Astrocyte (in vitro differentiated cells and primary cell): Measurements from ENCODE around the gene SERPINF2. TPM values are rescaled to one million over a fixed set of nuclear protein-coding genes. Genes with fewer than 3 reads are reported as not detected.

Source experiments
- DNase-seq: peaks from one replicate; pipeline ENCODE4 v3.0.0-alpha.2; 2010; ENCODE audit warnings: low read depth
- FAIRE-seq: peaks from 2 replicates; lab custom pipeline; 2011; peaks lifted over from hg19 to GRCh38; lab: Jason Lieb, UNC
- H2AFZ ChIP-seq: 2 replicates; pipeline ENCODE4 v1.6.0; 2012; ENCODE audit warnings: low read depth, low read length, inconsistent platforms
- H3K27ac ChIP-seq: 2 replicates; pipeline ENCODE4 v1.5.1; 2011; ENCODE audit warnings: low read depth, low read length, inconsistent platforms
- H3K27me3 ChIP-seq: 2 replicates; pipeline ENCODE4 v1.6.0; 2011; ENCODE audit warnings: low read length, inconsistent platforms; ENCODE audit not compliant: insufficient read depth
- H3K36me3 ChIP-seq: 2 replicates; pipeline ENCODE4 v1.5.1; 2011; ENCODE audit warnings: low read length, inconsistent platforms; ENCODE audit not compliant: insufficient read depth
- H3K4me1 ChIP-seq: 2 replicates; pipeline ENCODE4 v1.5.1; 2011; ENCODE audit warnings: low read length, inconsistent platforms; ENCODE audit not compliant: insufficient read depth
- H3K4me2 ChIP-seq: 2 replicates; pipeline ENCODE4 v1.6.0; 2012; ENCODE audit warnings: low read length, inconsistent platforms
- H3K4me3 ChIP-seq: 2 replicates; pipeline ENCODE4 v1.5.1; 2011; ENCODE audit warnings: low read depth, mild to moderate bottlenecking, low read length, inconsistent platforms; ENCODE audit not compliant: insufficient read depth
- H3K79me2 ChIP-seq: 2 replicates; pipeline ENCODE4 v1.6.0; 2012; ENCODE audit warnings: mild to moderate bottlenecking, low read length, inconsistent platforms; ENCODE audit not compliant: insufficient read depth
- H3K9ac ChIP-seq: 2 replicates; pipeline ENCODE4 v1.6.0; 2012; ENCODE audit warnings: mild to moderate bottlenecking, low read length, inconsistent platforms
- H3K9me3 ChIP-seq: 2 replicates; pipeline ENCODE4 v1.5.1; 2012; ENCODE audit warnings: low read depth, mild to moderate bottlenecking, low read length, inconsistent platforms; ENCODE audit not compliant: insufficient read depth
- H4K20me1 ChIP-seq: 2 replicates; pipeline ENCODE4 v1.6.0; 2012; ENCODE audit warnings: low read length, inconsistent platforms; ENCODE audit not compliant: insufficient read depth
- H3K27ac Mint-ChIP-seq: one replicate; pipeline ENCODE4 v1.8.0; 2021; ENCODE audit warnings: mild to moderate bottlenecking, mixed read lengths; ENCODE audit not compliant: unreplicated experiment
- H3K27me3 Mint-ChIP-seq: one replicate; pipeline ENCODE4 v1.8.0; 2021; ENCODE audit warnings: low read depth, mixed read lengths; ENCODE audit not compliant: unreplicated experiment
- H3K36me3 Mint-ChIP-seq: one replicate; pipeline ENCODE4 v1.8.0; 2021; ENCODE audit warnings: low read depth, mixed read lengths; ENCODE audit not compliant: unreplicated experiment
- H3K4me1 Mint-ChIP-seq: one replicate; pipeline ENCODE4 v1.8.0; 2021; ENCODE audit warnings: low read depth, mixed read lengths; ENCODE audit not compliant: unreplicated experiment
- H3K4me3 Mint-ChIP-seq: one replicate; pipeline ENCODE4 v1.8.0; 2021; ENCODE audit warnings: mild to moderate bottlenecking, moderate library complexity, mixed read lengths; ENCODE audit not compliant: unreplicated experiment
- H3K9me3 Mint-ChIP-seq: one replicate; pipeline ENCODE4 v1.8.0; 2021; ENCODE audit warnings: mild to moderate bottlenecking, mixed read lengths; ENCODE audit not compliant: unreplicated experiment
- CTCF ChIP-seq: IDR thresholded peaks from 2 replicates; pipeline ENCODE4 v1.5.1; 2011; ENCODE audit warnings: low read depth, mild to moderate bottlenecking, inconsistent platforms, low read length, moderate library complexity; ENCODE audit not compliant: insufficient read depth
- EZH2 ChIP-seq: IDR thresholded peaks from 2 replicates; pipeline ENCODE4 v1.6.1; 2012; ENCODE audit warnings: mild to moderate bottlenecking, low read length, inconsistent platforms; ENCODE audit not compliant: insufficient read depth
- total RNA-seq: library from RNA; stranded (reverse); gene quantifications from 2 replicates; pipeline ENCODE4 v1.2.1, GENCODE V29; 2021

Gene SERPINF2
- total RNA-seq, 1 donor from 2014 or later: 0.11 TPM

GRCh38 chr17:1800240-1800639 lies 57.6 kb downstream of the SERPINF2 start:
- H3K79me2 ChIP-seq: no peaks in the 10 kb centered on the region
- no peaks in the 10 kb centered on the region for H3K4me1 ChIP-seq
- Mint-ChIP-seq H3K4me1 (peaks cover 2% of the 10 kb centered on the region), H3K36me3 (peaks cover 8% of the 10 kb centered on the region), H3K4me3 (no peak overlapping the region), H3K27me3 (no peaks in the 10 kb centered on the region), H3K27ac (no peak overlapping the region), H3K9me3 (no peaks in the 10 kb centered on the region)
- no peak overlapping the region for H2AFZ ChIP-seq
- DNase-seq (no peak), FAIRE-seq (no peak)
- H3K9ac ChIP-seq: no peak overlapping the region
- H3K9me3 ChIP-seq: no peaks in the 10 kb centered on the region
- H3K4me2 ChIP-seq: no peak overlapping the region
- no peak overlapping the region for H3K27ac ChIP-seq
- no peak overlapping the region for H3K4me3 ChIP-seq
- H4K20me1 ChIP-seq: no peaks in the 10 kb centered on the region
- no peaks in the 10 kb centered on the region for H3K27me3 ChIP-seq
- peaks cover 6% of the 10 kb centered on the region for H3K36me3 ChIP-seq
- TF ChIP-seq EZH2 (no peak), CTCF (no peak)

- no peaks in the 10 kb centered on the region for H4K20me1 ChIP-seq
- H3K27ac ChIP-seq: no peak overlapping the region
- H3K36me3 Mint-ChIP-seq: peaks cover 8% of the 10 kb centered on the region
- H3K9me3 ChIP-seq: no peaks in the 10 kb centered on the region
- no peak overlapping the region for H3K9ac ChIP-seq
- no peaks in the 10 kb centered on the region for H3K9me3 Mint-ChIP-seq
- H3K4me1 ChIP-seq: no peaks in the 10 kb centered on the region
- H3K27me3 Mint-ChIP-seq: no peaks in the 10 kb centered on the region
- no peak for DNase-seq
- FAIRE-seq: no peak
- H3K27ac Mint-ChIP-seq: no peak overlapping the region
- H3K79me2 ChIP-seq: no peaks in the 10 kb centered on the region
- no peak overlapping the region for H3K4me3 Mint-ChIP-seq
- H2AFZ ChIP-seq: no peak overlapping the region
- peaks cover 2% of the 10 kb centered on the region for H3K4me1 Mint-ChIP-seq
- no peaks in the 10 kb centered on the region for H3K27me3 ChIP-seq
- H3K4me3 ChIP-seq: no peak overlapping the region
- H3K36me3 ChIP-seq: peaks cover 6% of the 10 kb centered on the region
- no peak overlapping the region for H3K4me2 ChIP-seq
- TF ChIP-seq CTCF: no peak
- TF ChIP-seq EZH2: no peak
These were observed 58.0 kb downstream of the SERPINF2 start for GRCh38 chr17:1800712-1801111.

GRCh38 chr17:1802429-1802828 lies 59.8 kb downstream of the SERPINF2 start:
- H3K9me3 Mint-ChIP-seq: no peaks in the 10 kb centered on the region
- DNase-seq (no peak), FAIRE-seq (no peak)
- Histone ChIP-seq H3K4me3 (no peak overlapping the region), H3K27ac (no peak overlapping the region), H3K36me3 (peaks cover 6% of the 10 kb centered on the region), H4K20me1 (no peaks in the 10 kb centered on the region), H3K79me2 (no peaks in the 10 kb centered on the region), H3K4me1 (no peaks in the 10 kb centered on the region), H2AFZ (no peak overlapping the region), H3K27me3 (no peaks in the 10 kb centered on the region), H3K9ac (no peak overlapping the region), H3K9me3 (no peaks in the 10 kb centered on the region), H3K4me2 (no peak overlapping the region)
- H3K27ac Mint-ChIP-seq: no peak overlapping the region
- peaks cover 10% of the 10 kb centered on the region for H3K36me3 Mint-ChIP-seq
- TF ChIP-seq EZH2 (no peak), CTCF (no peak)
- no peaks in the 10 kb centered on the region for H3K4me1 Mint-ChIP-seq
- H3K4me3 Mint-ChIP-seq: no peak overlapping the region
- H3K27me3 Mint-ChIP-seq: no peaks in the 10 kb centered on the region
